SH-SY5Y (cell line): Measurements from ENCODE around the gene SQSTM1.

Experiments
- GATA2 ChIP-seq: IDR thresholded peaks from 2 replicates; pipeline ENCODE4 v1.6.1; 2011; ENCODE audit warnings: mild to moderate bottlenecking, low read depth, low read length
- GATA3 ChIP-seq: IDR thresholded peaks from 2 replicates; pipeline ENCODE4 v1.6.1; 2011; ENCODE audit warnings: low read depth, mild to moderate bottlenecking, low read length, moderate library complexity

DNA sequence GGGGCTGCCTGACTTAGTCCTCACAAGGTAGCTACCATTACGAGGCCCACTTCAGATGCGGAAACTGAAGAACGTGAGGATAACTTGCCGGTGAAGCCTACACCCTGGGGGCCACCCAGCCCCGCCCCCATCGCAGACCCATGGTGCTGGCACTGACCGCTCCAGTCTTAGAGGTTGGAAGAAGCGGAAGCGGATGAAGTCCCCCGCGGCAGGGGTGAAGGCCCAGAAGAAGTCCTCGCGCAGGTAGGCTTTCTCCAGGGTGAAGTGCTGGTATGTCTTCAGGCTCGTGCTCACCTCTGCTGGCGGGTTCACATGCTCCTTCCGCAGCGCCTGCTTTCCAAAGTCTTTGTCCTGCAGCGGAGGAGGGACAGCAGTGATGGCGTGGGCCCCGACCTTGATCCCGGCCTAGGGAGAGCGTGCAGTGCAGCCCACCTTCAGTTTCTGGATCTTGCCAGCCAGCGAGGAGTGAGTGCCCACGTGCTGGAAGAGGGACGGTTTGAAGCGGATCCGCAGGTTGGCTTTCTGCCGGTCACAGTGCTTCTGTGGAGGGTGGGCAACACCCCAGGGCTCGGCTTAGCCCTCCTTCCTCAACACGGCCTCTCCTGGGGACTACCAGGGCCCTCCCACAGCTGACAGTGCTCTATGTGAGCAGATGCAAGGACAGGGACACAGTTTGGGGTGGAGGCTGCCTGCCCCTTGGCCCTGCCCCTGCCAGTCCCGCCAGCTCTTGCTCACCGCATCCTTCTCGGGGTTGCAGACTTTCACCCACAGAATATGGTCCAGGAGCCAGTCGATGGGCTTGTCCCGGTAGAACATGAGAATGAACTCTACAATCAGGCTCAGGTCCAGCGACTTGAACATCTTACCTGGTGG, 21.7 kb upstream of the SQSTM1 start:
- TF ChIP-seq GATA3 (no peak), GATA2 (no peak)
